ENCODE measurements around the gene SLC26A8. TPM values are rescaled to one million over a fixed set of nuclear protein-coding genes. Genes with fewer than 3 reads are reported as not detected.

The SLC26A8 gene
- total RNA-seq (2021; fragmentation: NEBNext Ultra II Directional; extraction: Animal tissue kit (Norgen Biotek cat#: 25700)), result not detected
- long read RNA-seq, result 0 reads

- H3K27ac Mint-ChIP-seq, result peak within 1 kb of the TSS; percentile 68; the same call in 1 of the 2 replicates
- peak within 1 kb of the TSS; percentile 56 for H3K4me3 Mint-ChIP-seq
- peaks cover 5% of the 10 kb centered on the region for H3K36me3 Mint-ChIP-seq (ENCODE audit: low read depth)
- TF ChIP-seq CTCF (IDR thresholded peaks at IDR 0.05), result no peak
- H3K4me1 Mint-ChIP-seq (ENCODE audit: low read depth), result peaks cover 27% of the 10 kb centered on the region
- peaks cover 2% of the 10 kb centered on the region for H3K27me3 Mint-ChIP-seq (ENCODE audit: insufficient read depth)
- no peak for DNase-seq
- peaks cover 4% of the 10 kb centered on the region; the same call in 1 of the 2 replicates for H3K9me3 Mint-ChIP-seq
Observed at GRCh38 chr6:36023996-36024795, at the start of gene SLC26A8. SLC26A8 (minus strand) TSS chr6:36024641; CDS start chr6:36019707, 4,934 bp downstream.

- H3K9me3 Mint-ChIP-seq, result no peaks in the 10 kb centered on the region
- no peak overlapping the region for H3K27ac Mint-ChIP-seq
- peaks cover 3% of the 10 kb centered on the region; the same call in 1 of the 2 replicates for H3K4me1 Mint-ChIP-seq (ENCODE audit: low read depth)
- TF ChIP-seq CTCF (IDR thresholded peaks at IDR 0.05), result no peak
- no peak for DNase-seq
- no peaks in the 10 kb centered on the region for H3K27me3 Mint-ChIP-seq (ENCODE audit: insufficient read depth)
- peaks cover 12% of the 10 kb centered on the region; the same call in 1 of the 2 replicates for H3K36me3 Mint-ChIP-seq (ENCODE audit: low read depth)
- H3K4me3 Mint-ChIP-seq, result no peak overlapping the region
Observed at GRCh38 chr6:36073587-36073986, 49.1 kb upstream of the SLC26A8 start.

- no peaks in the 10 kb centered on the region; the same call in 1 of the 2 replicates for H3K27me3 Mint-ChIP-seq (ENCODE audit: insufficient read depth)
- no peak overlapping the region for H3K27ac Mint-ChIP-seq
- H3K9me3 Mint-ChIP-seq, result no peaks in the 10 kb centered on the region
- peaks cover 12% of the 10 kb centered on the region; the same call in 1 of the 2 replicates for H3K36me3 Mint-ChIP-seq (ENCODE audit: low read depth)
- peaks cover 12% of the 10 kb centered on the region for H3K4me1 Mint-ChIP-seq (ENCODE audit: low read depth)
- no peak for TF ChIP-seq CTCF (IDR thresholded peaks at IDR 0.05)
- no peak overlapping the region for H3K4me3 Mint-ChIP-seq
- no peak for DNase-seq
Observed at GRCh38 chr6:36072681-36073080, 48.2 kb upstream of the SLC26A8 start.

GRCh38 chr6:36071714-36072113 is 47.3 kb upstream of the SLC26A8 start:
- H3K4me1 Mint-ChIP-seq (ENCODE audit: low read depth), result peaks cover 21% of the 10 kb centered on the region
- TF ChIP-seq CTCF (IDR thresholded peaks at IDR 0.05), result no peak
- H3K9me3 Mint-ChIP-seq, result no peaks in the 10 kb centered on the region
- H3K27me3 Mint-ChIP-seq (ENCODE audit: insufficient read depth), result no peaks in the 10 kb centered on the region; the same call in 1 of the 2 replicates
- H3K4me3 Mint-ChIP-seq, result no peak overlapping the region
- no peak overlapping the region for H3K27ac Mint-ChIP-seq
- no peak for DNase-seq
- H3K36me3 Mint-ChIP-seq (ENCODE audit: low read depth), result peaks cover 12% of the 10 kb centered on the region; the same call in 1 of the 2 replicates

GRCh38 chr6:36071281-36071680 is 46.8 kb upstream of the SLC26A8 start:
- DNase-seq, result no peak
- no peak for TF ChIP-seq CTCF (IDR thresholded peaks at IDR 0.05)
- Mint-ChIP-seq H3K27me3 (ENCODE audit: insufficient read depth) (no peaks in the 10 kb centered on the region; the same call in 1 of the 2 replicates), H3K4me1 (ENCODE audit: low read depth) (peaks cover 26% of the 10 kb centered on the region), H3K9me3 (no peaks in the 10 kb centered on the region), H3K4me3 (no peak overlapping the region), H3K36me3 (ENCODE audit: low read depth) (peaks cover 11% of the 10 kb centered on the region; the same call in 1 of the 2 replicates), H3K27ac (no peak overlapping the region)
